Renal pelvis (tissue), 4 donors: ENCODE data around the gene PXDN. TPM values are rescaled to one million over a fixed set of nuclear protein-coding genes. Genes with fewer than 3 reads are reported as not detected.
"Not testable (repeated sequence)": the region's sequence is repeated elsewhere in the genome, so short reads cannot be mapped to it uniquely, and the experiment has no call there.

ENCODE experiments used
- DNase-seq: peaks from one replicate; pipeline ENCODE4 v3.0.0-alpha.2; 2013
- polyA plus RNA-seq, 3 donors: library from polyadenylated mRNA; unstranded; fragments of 120-200 nt; gene quantifications; one replicate each; pipeline ENCODE4 v1.2.1, GENCODE V29; 2013; ENCODE audit not compliant: insufficient read length in 3 of 3

PXDN gene
- polyA plus RNA-seq, 3 donors, result 147 to 188 (median 178) TPM

DNA sequence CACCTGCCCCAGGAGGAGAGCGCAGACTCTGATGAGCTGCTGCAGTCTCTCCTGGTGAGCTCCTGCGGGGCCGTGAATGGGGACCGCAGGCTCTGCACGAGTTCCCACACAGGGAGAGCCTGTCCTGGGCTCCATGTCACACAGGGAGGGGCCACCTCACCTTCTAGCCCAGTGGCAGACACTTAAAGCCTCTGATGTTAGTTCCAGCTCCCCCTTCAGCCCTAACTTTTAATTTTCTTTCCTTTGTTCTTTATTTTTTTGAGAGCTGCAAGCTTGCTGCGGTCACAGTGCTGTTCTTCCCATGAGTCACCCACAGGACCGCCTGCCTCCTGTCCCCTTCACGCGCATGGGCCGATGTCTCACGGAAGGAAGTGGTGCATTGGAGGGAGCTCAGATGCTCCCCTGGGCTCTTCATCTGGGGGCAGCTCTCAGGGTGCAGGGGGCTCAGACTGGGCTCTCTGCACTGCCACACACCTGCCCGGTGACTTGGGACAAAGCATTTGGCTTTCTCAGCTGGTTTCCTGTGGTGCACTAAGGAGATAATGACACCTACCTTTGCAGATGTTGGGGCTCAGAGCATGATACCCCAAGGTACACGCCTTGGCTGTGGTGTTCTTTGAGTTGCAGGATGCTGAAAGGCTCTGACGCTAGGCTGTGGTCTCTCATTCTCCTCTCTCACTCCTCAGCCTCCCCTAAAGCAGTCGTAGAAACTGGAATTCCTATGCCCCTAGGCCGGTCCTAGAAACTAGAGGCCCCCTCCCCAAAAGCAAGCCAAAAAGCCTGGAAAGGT lies 37.2 kb upstream of the PXDN start:
- DNase-seq, result no peak

DNA sequence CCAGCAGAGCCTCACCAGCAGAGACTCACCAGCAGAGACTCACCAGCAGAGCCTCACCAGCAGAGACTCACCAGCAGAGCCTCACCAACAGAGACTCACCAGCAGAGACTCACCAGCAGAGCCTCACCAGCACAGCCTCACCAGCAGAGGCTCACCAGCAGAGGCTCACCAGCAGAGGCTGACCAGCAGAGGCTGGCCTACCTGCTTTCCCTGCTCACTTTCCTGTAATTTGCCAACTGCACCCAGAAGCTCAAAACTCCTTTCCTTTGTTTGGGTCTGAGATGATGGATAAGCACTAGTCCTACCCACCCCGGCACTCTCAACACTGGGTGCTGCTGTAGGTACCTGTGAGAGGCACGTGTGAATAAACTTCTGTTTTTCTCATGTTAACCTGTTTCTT lies 36.4 kb upstream of the PXDN start:
- no peak for DNase-seq

DNA sequence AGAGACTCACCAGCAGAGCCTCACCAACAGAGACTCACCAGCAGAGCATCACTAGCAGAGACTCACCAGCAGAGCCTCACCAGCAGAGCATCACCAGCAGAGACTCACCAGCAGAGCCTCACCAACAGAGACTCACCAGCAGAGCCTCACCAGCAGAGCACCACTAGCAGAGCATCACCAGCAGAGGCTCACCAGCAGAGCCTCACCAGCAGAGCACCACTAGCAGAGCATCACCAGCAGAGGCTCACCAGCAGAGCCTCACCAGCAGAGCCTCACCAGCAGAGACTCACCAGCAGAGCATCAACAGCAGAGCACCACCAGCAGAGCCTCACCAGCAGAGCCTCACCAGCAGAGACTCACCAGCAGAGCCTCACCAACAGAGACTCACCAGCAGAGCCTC lies 35.7 kb upstream of the PXDN start:
- DNase-seq, result not testable (repeated sequence)

DNA sequence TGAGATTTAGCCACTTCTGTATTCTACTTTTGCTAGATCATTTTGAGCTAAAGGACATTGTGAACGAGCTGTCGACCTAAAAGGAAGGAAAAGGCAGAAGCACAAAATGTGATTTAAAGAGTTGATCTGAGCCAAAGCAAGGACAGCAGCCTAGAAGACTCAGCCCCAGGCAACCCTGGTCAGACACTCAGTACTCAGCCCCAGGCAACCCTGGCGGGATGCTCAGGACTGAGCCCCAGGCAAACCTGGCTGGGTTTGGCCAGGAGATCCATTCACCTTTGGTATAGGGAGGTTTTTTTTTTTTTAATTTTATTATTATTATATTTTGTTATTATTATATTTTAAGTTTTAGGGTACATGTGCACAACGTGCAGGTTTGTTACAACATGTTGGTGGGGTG lies 34.3 kb upstream of the PXDN start:
- DNase-seq, result no peak

DNA sequence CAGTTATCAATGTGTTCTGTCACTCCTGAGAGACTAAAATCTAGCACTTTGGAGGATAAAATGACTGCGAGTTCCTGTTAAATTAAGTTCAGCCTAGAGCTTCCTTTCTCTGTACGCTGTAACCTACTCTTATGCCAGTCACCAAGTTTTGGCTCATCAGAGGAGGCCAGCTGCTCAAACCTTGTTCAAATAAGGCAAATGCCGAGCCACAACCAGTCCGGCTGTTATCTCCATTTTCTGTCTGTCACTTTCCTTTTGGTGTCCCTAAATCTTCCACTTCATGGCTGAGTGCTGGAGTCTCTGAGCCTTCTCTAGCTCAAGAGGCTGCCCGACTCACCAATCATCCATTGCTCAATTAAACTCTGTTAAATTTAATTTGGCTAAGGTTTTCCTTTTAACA lies 33.5 kb upstream of the PXDN start:
- DNase-seq, result no peak

DNA sequence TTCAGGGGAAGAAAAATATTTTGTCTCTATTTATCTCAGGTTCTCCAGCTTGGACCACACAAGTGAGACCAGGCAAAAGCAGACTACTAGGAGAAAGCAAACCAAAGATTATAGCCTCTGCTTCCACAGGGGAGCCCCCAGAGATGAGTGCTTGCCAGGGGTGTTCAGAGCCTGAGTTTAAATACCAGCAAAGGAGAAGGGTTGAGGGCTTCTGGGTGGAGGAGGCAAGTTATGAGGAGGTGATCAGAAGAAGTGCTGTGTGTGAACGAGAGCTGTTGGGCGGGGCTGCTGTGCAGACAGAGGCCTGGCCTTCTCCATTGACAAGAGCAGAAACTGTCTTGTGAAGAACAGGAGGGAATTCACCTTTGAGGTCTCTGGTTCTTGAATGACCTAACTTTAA lies 32.8 kb upstream of the PXDN start:
- no peak for DNase-seq

DNA sequence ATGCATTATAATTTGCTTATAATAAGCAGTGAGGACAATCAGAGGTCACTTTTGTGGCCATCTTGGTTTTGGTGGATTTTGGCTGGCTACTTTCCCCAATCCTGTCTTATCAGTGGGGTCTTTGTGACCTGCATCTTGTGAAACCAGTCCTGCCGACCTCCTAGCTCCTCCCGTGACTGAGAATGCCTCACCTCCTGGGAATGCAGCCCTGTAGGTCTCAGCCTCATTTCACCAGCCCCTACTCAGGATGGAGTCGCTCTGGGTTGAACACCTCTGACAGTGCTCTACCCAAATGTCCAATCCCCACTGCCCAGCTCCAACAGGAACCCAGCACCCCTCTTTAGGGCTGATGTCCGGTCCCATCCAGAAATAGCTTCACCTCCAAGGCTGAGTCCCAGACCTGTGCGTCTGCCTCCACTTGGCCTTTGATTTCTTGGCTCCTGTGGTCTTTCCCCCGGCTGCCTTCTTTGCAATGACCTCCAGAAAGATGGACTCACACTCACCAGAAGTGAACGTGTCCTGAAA lies 31.3 kb upstream of the PXDN start:
- no peak for DNase-seq

DNA sequence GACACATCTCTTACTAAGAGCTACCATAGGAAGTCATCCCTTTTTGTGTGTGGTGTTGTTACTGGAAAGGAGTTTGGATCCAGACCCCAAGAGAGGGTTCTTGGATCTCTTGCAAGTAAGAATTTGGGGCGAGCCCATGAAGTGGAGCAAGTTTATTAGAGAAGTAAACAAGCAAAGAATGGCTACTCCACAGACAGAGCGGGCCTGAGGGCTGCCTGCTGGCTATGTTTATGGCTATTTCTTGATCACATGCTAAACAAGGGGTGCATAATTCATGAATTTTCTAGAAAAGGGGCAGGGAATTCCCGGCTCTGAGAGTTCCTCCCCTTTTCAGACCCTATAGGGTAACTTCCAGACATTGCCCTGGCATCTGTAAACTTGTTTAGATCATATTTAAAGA lies 30.6 kb upstream of the PXDN start:
- no peak for DNase-seq

DNA sequence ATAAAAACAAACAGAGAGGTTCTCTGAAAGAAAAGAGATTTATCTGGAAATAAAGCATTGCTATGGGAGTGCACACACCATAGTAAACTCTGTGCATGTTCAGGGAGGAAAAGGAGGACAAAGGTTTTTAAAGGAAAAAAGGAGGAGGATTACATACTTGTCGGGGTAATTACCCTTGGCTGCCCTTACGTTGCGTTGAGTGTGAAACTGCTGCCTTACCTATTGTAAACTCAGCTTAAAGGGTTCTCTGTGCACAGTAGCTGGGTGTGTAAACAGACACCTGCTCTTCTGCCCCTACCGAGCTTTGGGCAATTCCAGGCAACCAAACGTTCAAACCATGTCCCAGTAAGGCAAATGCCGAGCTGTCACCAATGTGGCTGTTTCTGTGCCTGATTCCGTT lies 29.6 kb upstream of the PXDN start:
- DNase-seq, result no peak

DNA sequence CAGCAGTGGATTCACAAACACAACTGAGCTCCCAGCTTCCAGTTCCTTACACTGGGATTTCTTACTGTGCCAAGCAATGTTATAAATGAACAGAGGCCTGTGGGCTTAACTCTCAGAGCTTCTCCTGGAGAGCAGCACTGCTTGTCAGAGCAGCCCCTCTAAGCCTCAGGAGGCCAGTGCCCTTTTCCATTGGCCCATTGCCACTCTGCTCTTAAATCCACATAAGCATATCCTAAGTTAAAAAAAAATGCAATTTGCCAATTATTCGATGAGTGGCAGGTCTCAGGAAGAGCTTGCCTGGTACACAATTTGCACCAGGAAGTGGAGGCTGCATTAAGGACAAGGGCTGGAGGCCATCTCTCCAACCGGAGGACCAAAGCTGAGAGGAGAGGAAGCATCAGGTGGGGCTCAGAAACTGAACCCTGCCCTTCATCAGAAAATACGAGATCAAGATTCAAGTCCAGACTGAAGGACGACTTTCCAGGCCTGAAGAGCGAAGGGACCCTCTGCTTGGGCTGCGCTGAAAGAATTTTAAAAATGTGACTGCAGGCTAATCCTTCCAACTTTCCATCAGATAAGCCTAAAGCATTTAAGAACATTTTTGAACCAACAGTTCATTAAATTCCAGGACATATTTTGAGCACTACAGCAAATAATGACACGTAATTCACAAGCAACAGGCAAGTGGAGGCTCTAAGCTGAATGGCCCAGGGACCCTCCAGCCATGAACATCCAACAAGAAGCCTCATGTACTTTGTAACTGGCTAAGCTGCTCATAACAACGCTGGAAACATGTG lies 28.4 kb upstream of the PXDN start:
- no peak for DNase-seq

DNA sequence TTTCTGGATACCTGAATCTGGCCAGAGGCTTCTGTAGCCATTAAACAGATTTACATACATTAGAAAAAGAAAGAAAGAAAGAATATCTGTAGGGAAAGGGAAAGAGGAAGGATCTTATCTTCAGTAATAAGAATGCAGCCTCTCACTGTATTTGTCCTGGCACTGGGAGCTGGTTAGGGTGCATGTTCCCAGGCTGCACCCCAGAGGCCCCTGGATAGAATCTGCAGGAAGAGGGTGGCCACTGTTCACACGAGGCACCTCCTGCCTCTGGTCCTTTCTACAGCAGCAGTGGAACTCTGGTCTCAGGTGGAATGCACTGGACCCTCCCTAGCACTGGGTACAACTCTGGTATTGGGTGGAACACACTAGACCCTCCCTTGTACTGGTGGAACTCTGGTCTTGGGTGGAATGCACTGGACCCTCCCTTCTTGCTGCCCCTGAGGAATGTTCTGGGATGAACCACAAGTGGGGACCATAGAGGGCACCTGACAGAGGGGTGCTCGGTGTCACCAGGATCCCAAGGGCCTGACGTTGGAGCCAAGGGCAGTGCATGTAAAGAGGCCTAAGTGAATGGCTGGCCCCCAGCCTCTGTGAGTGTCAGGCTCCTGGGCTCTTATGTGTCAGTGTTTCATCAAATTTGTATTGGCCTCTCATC lies 27.4 kb upstream of the PXDN start:
- DNase-seq, result no peak

DNA sequence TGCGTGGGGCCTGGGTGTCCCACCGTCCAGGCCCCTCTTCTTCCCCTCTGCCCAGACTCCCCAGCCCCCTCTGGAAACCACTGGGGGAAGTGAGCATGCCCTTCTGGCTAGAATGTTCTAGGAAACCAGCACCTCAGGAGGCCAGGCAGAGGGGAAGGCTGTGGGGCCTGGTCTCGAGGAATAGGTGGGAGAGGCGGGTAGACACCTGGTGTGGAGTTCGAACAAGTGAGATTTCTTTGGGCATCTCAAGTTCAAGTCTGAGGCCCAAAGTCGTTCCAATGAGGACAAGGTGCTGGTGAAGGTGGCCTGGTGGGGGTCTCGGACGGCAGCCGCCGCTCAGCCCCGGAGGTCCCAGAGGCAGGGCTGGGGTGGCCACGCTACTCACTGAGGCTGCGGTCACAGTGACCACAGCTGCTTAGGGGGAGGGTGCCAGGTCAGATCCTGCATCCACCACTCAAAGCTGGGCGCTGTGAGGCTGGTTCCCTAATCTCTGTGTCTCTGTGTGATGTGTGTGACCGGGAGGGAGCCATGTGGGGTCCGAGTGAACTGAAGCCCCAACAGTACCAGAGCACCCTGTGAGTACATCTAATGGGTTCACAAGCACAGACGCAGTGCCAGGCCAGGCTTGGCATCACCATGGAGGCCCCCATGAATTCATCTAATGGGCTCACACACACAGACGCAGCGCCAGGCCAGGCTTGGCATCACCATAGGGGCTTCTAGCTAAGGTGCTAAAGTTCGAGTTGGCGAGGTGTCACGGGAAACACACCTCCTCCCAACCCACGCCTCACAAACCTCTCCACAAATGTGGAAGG lies 26.5 kb upstream of the PXDN start:
- no peak for DNase-seq

DNA sequence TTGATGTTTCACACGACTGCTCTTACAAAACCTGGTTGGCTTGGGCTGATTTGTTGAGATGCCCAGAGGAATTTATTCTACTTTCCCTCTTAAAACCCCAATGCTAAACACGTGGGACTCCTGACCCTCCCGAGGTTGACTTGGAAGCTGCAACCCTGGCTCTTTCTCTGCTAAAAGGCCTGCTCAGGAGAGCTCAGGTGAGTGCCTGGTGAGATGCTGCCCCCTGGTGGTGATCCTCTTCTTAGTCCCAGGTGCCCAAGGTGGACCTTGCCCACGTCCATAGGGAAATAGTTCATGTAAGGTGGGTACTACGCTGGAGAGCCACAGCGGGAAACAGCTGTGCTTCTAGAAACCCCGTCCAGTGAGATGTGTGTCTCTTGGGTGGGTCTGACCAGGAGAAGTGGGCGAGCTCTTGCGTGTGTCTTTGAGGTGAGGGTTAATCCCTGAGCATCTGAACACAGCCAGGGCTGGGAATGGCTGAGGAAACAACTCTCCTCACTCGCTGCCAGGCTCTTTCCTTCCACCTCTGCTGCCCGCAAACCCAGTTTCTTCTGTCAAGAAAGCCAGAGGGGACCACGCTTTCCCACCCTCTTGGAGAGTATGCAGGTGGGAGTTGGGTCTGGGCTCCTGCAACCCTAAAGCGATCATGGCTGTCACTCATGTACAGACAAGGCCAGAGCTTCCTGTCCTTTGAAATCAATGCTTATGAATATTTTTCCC lies 25.5 kb upstream of the PXDN start:
- no peak for DNase-seq

DNA sequence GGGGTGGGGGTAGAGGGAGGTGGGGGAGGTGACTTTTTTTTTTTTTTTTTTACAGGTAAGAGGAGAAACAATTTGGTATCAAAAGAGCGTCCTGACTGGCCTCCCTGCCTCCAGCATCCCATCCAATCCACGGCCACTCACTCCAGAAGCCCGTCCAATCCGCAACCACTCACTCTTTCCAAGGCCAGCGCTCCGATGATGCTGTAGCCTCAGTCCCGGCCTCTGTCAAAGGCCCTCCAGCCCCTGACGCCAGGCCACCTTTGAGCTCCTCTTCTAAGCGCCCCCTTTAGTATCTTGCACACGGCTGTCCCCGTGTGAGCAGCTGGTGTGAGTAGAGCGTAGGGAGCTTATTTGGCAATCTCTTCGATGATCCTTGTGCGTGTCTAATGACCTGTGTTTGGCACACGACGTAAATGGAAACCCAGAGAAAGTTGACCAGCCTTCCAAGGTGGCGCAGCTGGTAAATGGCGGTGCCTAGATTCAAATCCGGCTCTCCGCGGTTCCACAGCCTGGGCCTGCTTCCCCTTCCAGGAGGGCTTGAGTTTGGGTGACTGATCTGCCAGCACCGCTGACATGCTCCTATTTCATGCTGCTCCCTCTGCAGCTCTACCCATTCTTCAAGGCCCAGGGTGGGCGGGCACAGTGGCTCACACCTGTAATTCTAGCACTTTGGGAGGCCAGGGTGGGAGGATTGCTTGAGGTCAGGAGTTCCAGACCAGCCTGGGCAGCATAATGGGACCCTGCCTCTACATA lies 23.8 kb upstream of the PXDN start:
- no peak for DNase-seq

DNA sequence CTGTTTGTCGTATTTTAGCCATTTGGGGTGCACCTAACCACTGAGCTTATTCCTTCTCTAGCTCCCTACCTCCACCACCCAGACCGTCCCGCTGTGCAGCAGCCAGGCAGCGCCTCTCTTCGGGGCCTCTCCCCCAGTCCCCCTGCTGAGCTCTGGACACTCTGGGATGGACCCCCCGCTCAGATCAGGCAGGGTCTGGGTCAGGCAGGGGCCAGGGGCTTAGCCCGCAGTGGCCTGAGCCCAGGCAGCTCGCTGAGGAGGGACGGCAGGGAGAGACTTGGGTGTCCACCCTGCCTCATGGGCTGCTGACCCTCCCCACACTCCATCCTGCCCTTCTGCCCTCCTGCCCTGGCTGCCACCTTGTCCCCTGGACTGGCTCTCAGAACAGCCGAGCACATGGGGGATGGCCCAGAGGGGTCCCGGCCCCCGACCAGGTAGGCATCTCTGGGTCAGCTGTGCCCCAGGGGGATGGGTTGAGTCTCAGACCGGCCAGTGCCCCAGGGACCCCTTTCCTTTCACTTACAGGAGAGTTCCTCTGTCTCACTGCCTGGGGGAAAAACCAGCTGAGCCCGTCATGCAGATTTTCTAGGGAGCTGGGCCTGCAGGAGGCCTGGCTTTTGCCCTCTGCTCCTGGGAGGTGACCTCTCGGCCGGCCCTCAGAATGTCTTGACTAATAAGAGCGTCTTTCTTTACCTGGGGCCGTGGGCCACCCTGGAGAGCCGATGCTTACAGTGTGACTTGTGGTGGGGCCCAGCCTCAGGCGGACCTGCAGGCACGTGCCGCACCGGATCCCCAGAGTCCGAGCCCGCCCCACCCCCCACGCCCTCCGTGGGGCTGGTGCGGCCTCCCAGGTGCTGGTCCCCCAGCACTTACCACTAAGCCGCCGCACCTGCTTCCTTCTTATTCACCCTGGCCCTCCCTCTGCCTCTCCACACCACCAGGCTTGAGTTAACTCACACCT lies 22.8 kb upstream of the PXDN start:
- DNase-seq, result no peak

DNA sequence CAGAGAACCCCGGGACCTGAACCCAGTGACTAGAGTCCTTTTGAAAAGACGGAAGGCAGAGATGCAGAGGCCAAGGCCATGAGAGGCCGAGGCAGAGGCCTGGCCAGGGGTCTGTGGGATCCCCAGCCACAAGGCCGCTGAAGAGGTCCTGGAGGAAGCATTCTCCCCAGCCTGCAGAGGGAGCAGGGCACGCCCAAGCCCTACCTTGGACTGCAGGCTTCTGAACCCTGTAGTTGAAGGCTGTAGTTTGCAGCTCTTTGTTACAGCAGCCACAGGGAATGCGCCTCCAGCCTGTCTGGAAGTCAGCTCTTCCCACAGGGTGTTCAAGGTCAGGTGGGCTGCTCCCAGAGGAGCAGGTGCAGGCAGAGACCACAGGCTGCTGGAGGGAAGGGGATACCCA lies 22.1 kb upstream of the PXDN start:
- no peak for DNase-seq

DNA sequence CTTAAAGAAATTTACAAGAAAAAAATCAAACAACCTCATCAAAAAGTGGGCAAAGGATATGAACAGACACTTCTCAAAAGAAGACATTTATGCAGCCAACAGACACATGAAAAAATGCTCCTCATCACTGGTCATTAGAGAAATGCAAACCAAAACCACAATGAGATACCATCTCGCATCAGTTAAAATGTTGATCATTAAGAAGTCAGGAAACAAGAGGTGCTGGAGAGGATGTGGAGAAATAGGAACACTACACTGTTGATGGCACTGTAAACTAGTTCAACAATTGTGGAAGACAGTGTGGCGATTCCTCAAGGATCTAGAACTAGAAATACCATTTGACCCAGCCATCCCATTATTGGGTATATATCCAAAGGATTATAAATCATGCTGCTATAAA lies 20.9 kb upstream of the PXDN start:
- DNase-seq, result not testable (repeated sequence)

DNA sequence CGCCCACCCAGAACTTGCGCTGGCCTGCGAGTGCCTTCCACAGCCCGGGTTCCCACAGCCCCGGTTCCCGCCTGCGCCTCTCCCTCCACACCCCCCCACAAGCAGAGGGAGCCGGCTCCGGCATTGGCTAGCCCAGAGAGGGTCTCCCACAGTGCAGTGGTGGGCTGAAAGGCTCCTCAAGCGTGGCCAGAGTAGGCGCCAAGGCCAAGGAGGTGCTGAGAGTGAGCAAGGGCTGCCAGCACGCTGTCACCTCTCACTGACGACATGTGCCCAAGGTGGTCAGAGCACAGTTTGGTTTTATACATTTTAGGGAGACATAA lies 15.3 kb upstream of the PXDN start:
- DNase-seq, result no peak
